IPS DF 6.9 (cell line): ENCODE measurements around the gene SULT1A3.
"Not testable (repeated sequence)": the region's sequence is repeated elsewhere in the genome, so short reads cannot be mapped to it uniquely, and the experiment has no call there.

Experiments
- DNase-seq: peaks from one replicate; pipeline ENCODE4 v3.0.0-alpha.2; 2013; ENCODE audit warnings: low read depth, low spot score
- H3K27ac ChIP-seq: one replicate; pipeline ENCODE4 v1.5.1; 2013; ENCODE audit warnings: low read length, control low read depth
- H3K27me3 ChIP-seq: 2 replicates; pipeline ENCODE4 v1.6.1; 2013; ENCODE audit warnings: mild to moderate bottlenecking, low read length; ENCODE audit not compliant: control insufficient read depth, insufficient read depth
- H3K36me3 ChIP-seq: 2 replicates; pipeline ENCODE4 v1.6.1; 2013; ENCODE audit warnings: low read length; ENCODE audit not compliant: control insufficient read depth, insufficient read depth
- H3K4me1 ChIP-seq: 2 replicates; pipeline ENCODE4 v1.6.1; 2013; ENCODE audit warnings: low read length; ENCODE audit not compliant: control insufficient read depth, insufficient read depth
- H3K4me3 ChIP-seq: 2 replicates; pipeline ENCODE4 v1.5.1; 2013; ENCODE audit warnings: mild to moderate bottlenecking, low read length
- H3K9me3 ChIP-seq: 2 replicates; pipeline ENCODE4 v1.6.1; 2013; ENCODE audit warnings: low read length, inconsistent platforms; ENCODE audit not compliant: control insufficient read depth, insufficient read depth
- WGBS: extraction: QIAGEN DNeasy Blood & Tissue Kit; methylation state at CpG from one replicate; pipeline ENCODE4 v1.1.7; 2013; ENCODE audit warnings: mixed read lengths, missing lambda C conversion rate; ENCODE audit not compliant: insufficient read length, insufficient coverage; 5-methylcytosine and 5-hydroxymethylcytosine counted together

Gene SULT1A3

DNA sequence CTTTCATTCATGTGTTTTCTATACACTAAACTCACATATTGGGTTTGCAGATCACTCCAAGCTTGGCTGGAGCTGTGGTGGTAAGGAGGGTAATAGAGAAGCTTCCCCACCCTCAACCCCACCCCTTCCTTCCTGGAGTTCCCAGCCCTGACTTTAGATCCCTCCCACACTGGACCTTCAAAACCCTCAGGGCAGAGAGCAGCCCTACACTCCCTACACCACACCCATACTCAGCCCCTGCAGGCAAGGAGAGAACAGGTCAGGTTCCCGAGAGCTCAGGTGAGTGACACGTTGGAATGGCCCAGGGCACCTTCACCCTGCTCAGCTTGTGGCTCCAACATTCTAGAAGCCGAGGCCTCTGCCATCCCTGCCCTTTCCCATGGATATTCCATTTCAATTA lies at the start of gene SULT1A3:
TSS of gene SULT1A3 (plus strand) at position 207 of the 400 bp plus-strand sequence. CDS start 1,474 bp downstream, outside the sequence.
- no CpG with 5 or more reads among the region's 3 CpGs for WGBS
- H3K4me3 ChIP-seq, H3K27ac ChIP-seq, H3K27me3 ChIP-seq, DNase-seq, H3K36me3 ChIP-seq, H3K9me3 ChIP-seq, H3K4me1 ChIP-seq: not testable (repeated sequence)

DNA sequence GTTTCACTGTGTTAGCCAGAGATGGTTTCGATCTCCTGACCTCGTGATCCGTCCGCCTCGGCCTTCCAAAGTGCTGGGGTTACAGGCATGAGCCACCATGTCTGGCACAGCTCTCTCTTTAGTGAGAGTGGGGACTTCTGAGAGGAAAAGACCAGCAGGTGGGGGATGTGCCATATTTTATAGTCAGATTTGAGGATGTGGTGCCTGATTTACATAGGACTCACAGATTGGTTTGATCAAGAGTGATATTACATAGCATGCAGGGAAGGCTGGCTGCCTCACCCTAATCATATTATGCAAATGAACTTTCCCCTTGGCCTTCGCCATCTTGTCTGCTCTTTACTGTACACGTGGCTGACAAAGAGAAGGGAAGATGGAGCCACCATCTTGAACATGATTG lies 48.0 kb upstream of the SULT1A3 start:
- Histone ChIP-seq H3K9me3 (no peaks in the 10 kb centered on the region), H3K36me3 (no peaks in the 10 kb centered on the region), H3K27ac (no peak overlapping the region), H3K27me3 (no peaks in the 10 kb centered on the region), H3K4me3 (no peak overlapping the region), H3K4me1 (no peaks in the 10 kb centered on the region)
- WGBS: no CpG with 5 or more reads among the region's 7 CpGs
- DNase-seq: no peak

DNA sequence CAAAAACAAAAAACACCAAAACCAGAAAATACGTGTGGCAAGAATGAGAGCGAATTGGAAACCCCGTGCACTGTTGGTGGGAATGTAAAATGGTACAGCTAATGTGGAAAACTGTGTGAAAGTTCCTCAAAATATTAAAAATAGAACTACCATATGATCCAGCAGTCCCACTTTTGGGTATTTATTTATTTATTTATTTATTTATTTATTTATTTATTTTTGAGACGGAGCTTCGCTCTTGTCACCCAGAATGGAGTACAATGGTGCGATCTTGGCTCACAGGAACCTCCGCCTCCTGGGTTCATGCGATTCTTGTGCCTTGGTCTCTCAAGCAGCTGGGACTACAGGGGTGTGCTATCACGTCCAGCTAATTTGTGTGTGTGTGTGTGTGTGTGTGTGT lies 46.5 kb upstream of the SULT1A3 start:
- no peaks in the 10 kb centered on the region for H3K4me1 ChIP-seq
- no peaks in the 10 kb centered on the region for H3K36me3 ChIP-seq
- no peak for DNase-seq
- no peak overlapping the region for H3K4me3 ChIP-seq
- no CpG with 5 or more reads among the region's 9 CpGs for WGBS
- no peaks in the 10 kb centered on the region for H3K27me3 ChIP-seq
- no peaks in the 10 kb centered on the region for H3K9me3 ChIP-seq
- no peak overlapping the region for H3K27ac ChIP-seq

DNA sequence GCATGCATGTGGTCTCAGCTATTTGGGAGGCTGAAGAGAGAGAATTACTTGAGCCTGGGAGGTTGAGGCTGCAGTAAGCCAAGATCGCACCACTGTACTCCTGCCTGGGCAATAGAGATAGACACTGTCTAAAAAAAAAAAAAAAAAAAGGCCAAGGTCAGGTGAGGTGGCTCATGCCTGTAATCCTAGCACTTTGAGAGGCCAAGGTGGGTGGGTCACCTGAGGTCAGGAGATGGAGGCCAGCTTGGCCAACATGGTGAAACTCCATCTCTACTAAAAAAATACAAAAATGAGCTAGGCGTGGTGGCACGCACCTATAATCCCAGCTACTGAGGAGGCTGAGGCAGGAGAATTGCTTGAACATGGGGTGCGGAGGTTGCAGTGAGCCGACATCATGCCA lies 43.9 kb upstream of the SULT1A3 start:
- DNase-seq: no peak
- Histone ChIP-seq H3K27ac (no peak overlapping the region), H3K4me3 (no peak overlapping the region), H3K4me1 (no peaks in the 10 kb centered on the region), H3K27me3 (no peaks in the 10 kb centered on the region), H3K36me3 (no peaks in the 10 kb centered on the region), H3K9me3 (no peaks in the 10 kb centered on the region)
- no CpG with 5 or more reads among the region's 5 CpGs for WGBS

DNA sequence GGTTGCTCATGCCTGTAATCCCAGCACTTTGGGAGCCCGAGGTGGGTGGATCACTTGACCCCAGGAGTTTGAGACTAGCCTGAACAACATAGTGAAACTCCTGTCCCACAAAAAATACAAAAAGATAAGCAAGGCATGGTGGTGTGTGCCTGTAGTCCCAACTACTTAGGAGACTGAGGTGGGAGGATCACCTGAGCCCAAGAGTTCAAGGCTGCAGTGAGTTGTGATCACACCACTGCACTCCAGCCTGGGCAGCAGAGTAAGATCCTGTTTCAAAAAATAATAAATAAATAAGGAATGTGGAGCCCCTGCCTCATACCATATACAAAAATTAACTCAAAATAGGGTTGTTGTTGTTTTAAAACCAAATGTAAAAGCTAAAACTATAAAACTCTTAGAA lies 41.8 kb upstream of the SULT1A3 start:
- H3K36me3 ChIP-seq: no peaks in the 10 kb centered on the region
- H3K4me3 ChIP-seq: no peak overlapping the region
- H3K4me1 ChIP-seq: no peaks in the 10 kb centered on the region
- DNase-seq: no peak
- H3K27ac ChIP-seq: no peak overlapping the region
- WGBS: no CpG with 5 or more reads among the region's 1 CpG
- H3K9me3 ChIP-seq: no peaks in the 10 kb centered on the region
- no peaks in the 10 kb centered on the region for H3K27me3 ChIP-seq

DNA sequence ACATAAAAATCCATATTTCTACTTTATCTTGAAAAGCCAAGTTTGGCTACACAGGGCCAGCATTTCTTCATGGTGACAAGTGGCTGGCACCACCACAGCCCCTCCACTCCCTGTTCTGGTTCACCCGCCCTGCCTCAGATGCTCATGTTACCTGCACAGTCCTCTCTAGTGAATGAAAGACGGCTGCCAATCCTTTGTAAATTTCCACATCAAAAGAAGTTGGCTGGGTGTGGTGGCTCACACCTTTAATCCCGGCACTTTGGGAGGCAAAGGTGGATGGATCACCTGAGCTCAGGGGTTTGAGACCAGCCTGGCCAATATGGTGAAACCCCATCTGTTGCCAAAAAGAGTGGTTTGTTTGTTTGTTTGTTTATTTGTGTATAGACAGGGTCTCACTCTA lies 35.5 kb upstream of the SULT1A3 start:
- H3K27me3 ChIP-seq: no peaks in the 10 kb centered on the region
- WGBS: no CpG with 5 or more reads among the region's 3 CpGs
- H3K27ac ChIP-seq: no peak overlapping the region
- H3K4me3 ChIP-seq: no peak overlapping the region
- H3K36me3 ChIP-seq: no peaks in the 10 kb centered on the region
- no peaks in the 10 kb centered on the region for H3K9me3 ChIP-seq
- DNase-seq: no peak
- no peaks in the 10 kb centered on the region for H3K4me1 ChIP-seq

DNA sequence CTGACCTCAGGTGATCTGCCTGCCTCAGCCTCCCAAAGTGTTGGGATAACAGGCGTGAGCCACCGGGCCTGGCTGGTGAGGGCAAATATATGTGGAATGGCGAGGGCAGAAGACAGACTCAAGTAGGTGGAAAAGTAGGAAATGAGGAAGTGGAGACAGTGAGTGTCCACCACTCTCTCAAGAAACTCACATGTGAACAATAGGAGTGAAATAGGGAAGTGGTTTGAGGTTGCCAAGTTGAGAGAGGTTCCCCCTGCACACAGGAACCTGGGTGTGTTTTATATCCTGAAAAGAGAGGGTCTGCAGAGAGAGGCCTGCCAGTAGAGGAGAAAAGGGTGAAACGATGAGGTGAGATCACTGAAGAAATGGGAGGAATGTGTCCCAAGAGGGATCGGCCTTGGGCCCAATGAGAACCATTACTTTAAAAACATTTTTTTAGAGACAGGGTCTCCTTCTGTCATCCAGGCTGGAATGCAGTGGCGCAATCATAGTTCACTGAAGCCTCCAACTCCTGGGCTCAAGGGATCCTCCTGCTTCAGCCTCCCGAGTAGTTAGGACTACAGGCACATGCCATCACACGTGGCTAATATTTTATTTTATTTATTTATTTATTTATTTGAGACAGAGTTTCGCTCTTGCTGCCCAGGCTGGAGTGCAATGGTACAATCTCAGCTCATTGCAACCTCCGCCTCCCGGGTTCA lies 32.7 kb upstream of the SULT1A3 start:
- no peaks in the 10 kb centered on the region for H3K4me1 ChIP-seq
- H3K9me3 ChIP-seq: no peaks in the 10 kb centered on the region
- no peaks in the 10 kb centered on the region for H3K36me3 ChIP-seq
- DNase-seq: no peak
- H3K27ac ChIP-seq: no peak overlapping the region
- H3K27me3 ChIP-seq: no peaks in the 10 kb centered on the region
- no peak overlapping the region for H3K4me3 ChIP-seq
- no CpG with 5 or more reads among the region's 11 CpGs for WGBS

DNA sequence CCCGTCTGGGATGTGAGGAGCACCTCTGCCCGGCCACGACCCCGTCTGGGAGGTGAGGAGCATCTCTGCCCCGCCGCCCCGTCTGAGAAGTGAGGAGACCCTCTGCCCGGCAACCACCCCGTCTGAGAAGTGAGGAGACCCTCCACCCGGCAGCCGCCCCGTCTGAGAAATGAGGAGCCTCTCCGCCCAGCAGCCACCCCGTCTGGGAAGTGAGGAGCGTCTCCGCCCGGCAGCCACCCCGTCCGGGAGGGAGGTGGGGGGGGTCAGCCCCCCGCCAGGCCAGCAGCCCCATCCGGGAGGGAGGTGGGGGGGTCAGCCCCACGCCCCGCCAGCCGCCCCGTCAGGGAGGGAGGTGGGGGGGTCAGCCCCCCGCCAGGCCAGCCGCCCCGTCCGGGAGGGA lies 30.3 kb upstream of the SULT1A3 start:
- not testable (repeated sequence) for H3K4me1 ChIP-seq, H3K27me3 ChIP-seq, H3K4me3 ChIP-seq, H3K9me3 ChIP-seq, DNase-seq, H3K27ac ChIP-seq, H3K36me3 ChIP-seq
- WGBS: no CpG with 5 or more reads among the region's 29 CpGs

DNA sequence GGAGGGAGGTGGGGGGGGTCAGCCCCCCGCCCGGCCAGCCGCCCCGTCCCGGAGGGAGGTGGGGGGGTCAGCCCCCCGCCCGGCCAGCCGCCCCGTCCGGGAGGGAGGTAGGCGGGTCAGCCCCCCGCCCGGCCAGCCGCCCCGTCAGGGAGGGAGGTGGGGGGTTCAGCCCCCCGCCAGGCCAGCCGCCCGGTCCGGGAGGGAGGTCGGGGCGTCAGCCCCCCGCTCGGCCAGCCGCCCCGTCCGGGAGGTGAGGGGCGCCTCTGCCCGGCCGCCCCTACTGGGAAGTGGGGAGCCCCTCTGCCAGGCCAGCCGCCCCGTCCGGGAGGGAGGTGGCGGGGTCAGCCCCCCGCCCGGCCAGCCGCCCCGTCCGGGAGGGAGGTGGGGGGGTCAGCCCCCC lies 29.6 kb upstream of the SULT1A3 start:
- no CpG with 5 or more reads among the region's 38 CpGs for WGBS
- not testable (repeated sequence) for H3K9me3 ChIP-seq, H3K4me1 ChIP-seq, H3K27me3 ChIP-seq, H3K36me3 ChIP-seq, DNase-seq, H3K4me3 ChIP-seq, H3K27ac ChIP-seq

DNA sequence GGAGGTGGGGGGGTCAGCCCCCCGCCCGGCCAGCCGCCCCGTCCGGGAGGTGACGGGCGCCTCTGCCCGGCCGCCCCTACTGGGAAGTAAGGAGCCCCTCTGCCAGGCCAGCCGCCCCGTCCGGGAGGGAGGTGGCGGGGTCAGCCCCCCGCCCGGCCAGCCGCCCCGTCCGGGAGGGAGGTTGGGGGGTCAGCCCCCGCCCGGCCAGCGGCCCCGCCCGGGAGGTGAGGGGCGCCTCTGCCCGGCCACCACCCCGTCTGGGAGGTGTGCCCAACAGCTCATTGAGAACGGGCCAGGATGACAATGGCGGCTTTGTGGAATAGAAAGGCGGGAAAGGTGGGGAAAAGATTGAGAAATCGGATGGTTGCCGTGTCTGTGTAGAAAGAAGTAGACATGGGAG lies 28.9 kb upstream of the SULT1A3 start:
- H3K4me1 ChIP-seq, H3K4me3 ChIP-seq, H3K36me3 ChIP-seq, H3K27me3 ChIP-seq, DNase-seq, H3K27ac ChIP-seq, H3K9me3 ChIP-seq: not testable (repeated sequence)
- WGBS: no CpG with 5 or more reads among the region's 31 CpGs

DNA sequence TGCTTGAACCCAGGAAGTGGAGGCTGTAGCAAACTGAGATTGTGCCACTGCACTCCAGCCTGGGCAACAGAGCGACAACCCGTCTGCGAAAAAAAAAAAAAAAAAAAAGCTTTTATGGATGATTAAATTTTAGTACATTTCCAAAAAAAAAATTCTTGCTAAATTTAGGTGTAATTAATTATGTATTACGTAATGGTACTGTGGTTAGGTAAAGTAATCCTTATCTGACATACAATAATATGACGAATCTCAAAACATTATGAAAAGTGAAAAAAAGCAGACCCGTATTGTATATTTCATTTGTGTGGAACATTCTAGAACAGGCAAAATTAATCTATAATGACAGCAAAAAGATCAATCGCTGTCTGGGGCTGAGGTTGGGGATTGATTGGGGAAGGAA lies 26.0 kb upstream of the SULT1A3 start:
- WGBS: no CpG with 5 or more reads among the region's 7 CpGs
- no peak for DNase-seq
- no peaks in the 10 kb centered on the region for H3K9me3 ChIP-seq
- H3K27ac ChIP-seq: no peak overlapping the region
- H3K36me3 ChIP-seq: no peaks in the 10 kb centered on the region
- H3K27me3 ChIP-seq: no peaks in the 10 kb centered on the region
- no peaks in the 10 kb centered on the region for H3K4me1 ChIP-seq
- no peak overlapping the region for H3K4me3 ChIP-seq
